HL-60 (cell line): Measurements from ENCODE around the gene SFI1.

Source experiments
- DNase-seq, 2 experiments: peaks; one replicate each; pipeline ENCODE4 v3.0.0-alpha.2; 2010 to 2020; ENCODE audit warnings: low read depth in 1 of 2, low spot score in 1 of 2
- H3K27ac ChIP-seq: fragments of 250-450 bp; sonication (Bioruptor Pico); replicated peaks from 2 replicates; pipeline ENCODE4 v1.5.1; 2020; ENCODE audit warnings: mild to moderate bottlenecking, moderate library complexity
- H3K27me3 ChIP-seq: fragments of 250-450 bp; sonication (Bioruptor Pico); 2 replicates; pipeline ENCODE4 v1.5.1; 2021; ENCODE audit warnings: mild to moderate bottlenecking, moderate library complexity; ENCODE audit not compliant: insufficient read depth, poor library complexity, severe bottlenecking
- H3K4me3 ChIP-seq: replicated peaks from 2 replicates; pipeline ENCODE4 v1.5.1; 2011; ENCODE audit warnings: mild to moderate bottlenecking, control low read depth, low read length; ENCODE audit not compliant: insufficient read depth
- CTCF ChIP-seq: IDR thresholded peaks from one replicate; pipeline ENCODE4 v1.5.1; 2011; ENCODE audit warnings: low read length, control low read depth, inconsistent platforms; ENCODE audit not compliant: insufficient read depth
- GABPA ChIP-seq: IDR thresholded peaks from 2 replicates; pipeline ENCODE4 v1.6.1; 2012; ENCODE audit warnings: low read depth
- POLR2AphosphoS5 ChIP-seq: IDR thresholded peaks from 2 replicates; pipeline ENCODE4 v1.6.1; 2012; ENCODE audit warnings: low read depth
- REST ChIP-seq: IDR thresholded peaks from 2 replicates; pipeline ENCODE4 v1.6.1; 2012; ENCODE audit warnings: low read depth; ENCODE audit not compliant: insufficient replicate concordance
- SPI1 ChIP-seq: IDR thresholded peaks from 2 replicates; pipeline ENCODE4 v1.6.1; 2012; ENCODE audit warnings: low read depth, mild to moderate bottlenecking, borderline replicate concordance

The SFI1 gene

GRCh38 chr22:31646186-31647019, 150.1 kb downstream of the SFI1 start:
- no peak overlapping the region for H3K27ac ChIP-seq
- no peak for DNase-seq
- TF ChIP-seq SPI1 (no peak), POLR2AphosphoS5 (no peak), REST (no peak), GABPA (no peak), CTCF (no peak)

GRCh38 chr22:31647066-31647465, 150.7 kb downstream of the SFI1 start:
- Histone ChIP-seq H3K27ac (no peak overlapping the region), H3K27me3 (no peaks in the 10 kb centered on the region)

More at GRCh38 chr22:31646186-31647019, 150.1 kb downstream of the SFI1 start:
- no peaks in the 10 kb centered on the region for H3K27me3 ChIP-seq
- H3K4me3 ChIP-seq: no peak overlapping the region

GRCh38 chr22:31647523-31648320, 151.4 kb downstream of the SFI1 start:
- Histone ChIP-seq H3K4me3 (no peak overlapping the region), H3K27me3 (no peaks in the 10 kb centered on the region), H3K27ac (no peak overlapping the region)
- TF ChIP-seq POLR2AphosphoS5 (no peak), SPI1 (no peak), REST (no peak)
- no peak for DNase-seq

More at GRCh38 chr22:31647066-31647465, 150.7 kb downstream of the SFI1 start:
- no peak for TF ChIP-seq CTCF
- DNase-seq: no peak
- no peak overlapping the region for H3K4me3 ChIP-seq

GRCh38 chr22:31650391-31650790, 154.1 kb downstream of the SFI1 start:
- Histone ChIP-seq H3K4me3 (no peak overlapping the region), H3K27ac (no peak overlapping the region), H3K27me3 (no peaks in the 10 kb centered on the region)
- TF ChIP-seq POLR2AphosphoS5 (no peak), REST (no peak), SPI1 (no peak), GABPA (no peak), CTCF (no peak)
- DNase-seq: peak in 1 of 2 experiments; percentile 57
